PC-9 (cell line): ENCODE results near the gene SPAG9. TPM values are rescaled to one million over a fixed set of nuclear protein-coding genes. Genes with fewer than 3 reads are reported as not detected.
A peak's percentile ranks its signal among the peaks of the same experiment; 100 is the strongest.

ENCODE experiments used
- BruUV-seq: library from RNA; stranded (reverse); fragments of 400-500 nt; replicated peaks from 2 replicates; lab custom pipeline; 2021; lab: Mats Ljungman, UMichigan
- CTCF ChIA-PET: fragments of 300-600 bp; sonication (Branson Sonifier 250); formaldehyde crosslinking; loops from one replicate; lab custom pipeline; 2022; ENCODE audit warnings: antibody characterized with exemption; lab: Charles Lee
- POLR2A ChIA-PET: fragments of 300-600 bp; sonication (Branson Sonifier 250); formaldehyde crosslinking; loops from one replicate; lab custom pipeline; 2022; ENCODE audit warnings: antibody characterized with exemption; ENCODE audit not compliant: unreplicated experiment; lab: Charles Lee
- DNase-seq, 2 experiments: peaks; one replicate each; pipeline versions ENCODE4 v3.0.0 to v3.0.0-alpha.2; 2015 to 2022; ENCODE audit warnings: mixed read lengths in 1 of 2
- H2AFZ ChIP-seq: fragments of 200-600 bp; sonication (generic); 2 replicates; pipeline ENCODE4 v1.8.1; 2017; ENCODE audit warnings: antibody characterized with exemption
- H3F3A ChIP-seq: fragments of 200-600 bp; sonication (generic); 2 replicates; pipeline ENCODE4 v1.8.1; 2017; ENCODE audit warnings: antibody characterized with exemption, mild to moderate bottlenecking, low read depth; ENCODE audit not compliant: insufficient read depth
- H3K27ac ChIP-seq: fragments of 200-600 bp; sonication (generic); 2 replicates; pipeline ENCODE4 v1.6.1; 2016; ENCODE audit warnings: mixed run types
- H3K27me3 ChIP-seq: fragments of 200-600 bp; sonication (generic); 2 replicates; pipeline ENCODE4 v1.6.1; 2016; ENCODE audit warnings: low read depth, mixed run types; ENCODE audit not compliant: insufficient read depth
- H3K36me3 ChIP-seq: fragments of 200-600 bp; sonication (generic); 2 replicates; pipeline ENCODE4 v1.6.1; 2016; ENCODE audit warnings: low read depth, mixed run types
- H3K4me1 ChIP-seq: fragments of 200-600 bp; sonication (generic); replicated peaks from 2 replicates; pipeline ENCODE4 v1.6.1; 2016; ENCODE audit warnings: mixed run types; ENCODE audit not compliant: insufficient read depth
- H3K4me2 ChIP-seq: fragments of 200-600 bp; sonication (generic); 2 replicates; pipeline ENCODE4 v1.6.1; 2017; ENCODE audit warnings: mixed run types
- H3K4me3 ChIP-seq: fragments of 200-600 bp; sonication (generic); 2 replicates; pipeline ENCODE4 v1.6.1; 2016; ENCODE audit warnings: mixed run types
- H3K79me2 ChIP-seq: fragments of 200-600 bp; sonication (generic); 2 replicates; pipeline ENCODE4 v1.6.1; 2017; ENCODE audit warnings: low read depth, mixed run types
- H3K9me2 ChIP-seq: fragments of 200-600 bp; sonication (generic); 2 replicates; pipeline ENCODE4 v1.8.1; 2017; ENCODE audit warnings: mild to moderate bottlenecking; ENCODE audit not compliant: insufficient read depth
- H3K9me3 ChIP-seq: fragments of 200-600 bp; sonication (generic); 2 replicates; pipeline ENCODE4 v1.8.1; 2016; ENCODE audit warnings: low read depth; ENCODE audit not compliant: insufficient read depth
- H4K20me1 ChIP-seq: fragments of 200-600 bp; sonication (generic); 2 replicates; pipeline ENCODE4 v1.8.1; 2017; ENCODE audit not compliant: insufficient read depth
- CTCF ChIP-seq: fragments of 200-600 bp; sonication (generic); conservative IDR thresholded peaks from 2 replicates; pipeline ENCODE4 v1.6.1; 2017; ENCODE audit warnings: mixed run types, antibody characterized with exemption, mild to moderate bottlenecking, moderate library complexity
- EZH2 ChIP-seq: fragments of 200-600 bp; sonication (generic); IDR thresholded peaks from 2 replicates; pipeline ENCODE4 v1.8.0; 2017; ENCODE audit warnings: antibody characterized with exemption, low read depth
- intact Hi-C: fragments of 100-400 bp; cut with micrococcal nuclease; formaldehyde crosslinking; loops from one replicate; pipeline ENCODE4 v1.10.0; 2022; ENCODE audit not compliant: unreplicated experiment
- total RNA-seq: library from RNA; stranded (reverse); gene quantifications from 2 replicates; pipeline ENCODE4 v1.2.3, GENCODE V29; 2021

Gene SPAG9
- total RNA-seq, 1 experiment from 2014 or later, result 51.8 TPM

GRCh38 chr17:50945779-50946222, 174.9 kb downstream of the SPAG9 start:
- H3K27ac ChIP-seq, result no peak overlapping the region
- no peaks in the 10 kb centered on the region for H3K36me3 ChIP-seq
- ChIA-PET CTCF (interaction anchor here (0.7 kb wide), 1 partner anchor 115 kb away, joined by 7 read pairs; no protein-coding TSS in a partner anchor), POLR2A (no interaction called here)
- no TSS peak for BruUV-seq
- no peaks in the 10 kb centered on the region for H3K27me3 ChIP-seq
- intact Hi-C loops, result loop anchor here (2.0 kb wide), 1 partner anchor 27 kb away; no protein-coding TSS in a partner anchor
- H2AFZ ChIP-seq, result no peak overlapping the region
- H3K4me2 ChIP-seq, result no peak overlapping the region
- no peaks in the 10 kb centered on the region for H3K9me3 ChIP-seq
- no peaks in the 10 kb centered on the region for H4K20me1 ChIP-seq
- no peaks in the 10 kb centered on the region for H3K9me2 ChIP-seq
- DNase-seq, result no peak
- TF ChIP-seq EZH2, result no peak
- no peak for TF ChIP-seq CTCF
- H3K4me1 ChIP-seq, result peaks cover 68% of the 10 kb centered on the region
- peaks cover 20% of the 10 kb centered on the region; the same call in 1 of the 2 replicates for H3F3A ChIP-seq
- no peaks in the 10 kb centered on the region for H3K79me2 ChIP-seq
- no peak overlapping the region for H3K4me3 ChIP-seq

GRCh38 chr17:50944902-50945720, 175.6 kb downstream of the SPAG9 start:
- 0 out of 2 replicates have a peak overlapping the region, but pooled peaks have one; percentile 86 for H2AFZ ChIP-seq
- H3F3A ChIP-seq, result peaks cover 15% of the 10 kb centered on the region; the same call in 1 of the 2 replicates
- no peaks in the 10 kb centered on the region for H4K20me1 ChIP-seq
- H3K36me3 ChIP-seq, result no peaks in the 10 kb centered on the region
- peak overlapping the region; percentile 60; the same call in 1 of the 2 replicates for H3K4me3 ChIP-seq
- intact Hi-C loops, result loop anchor here (2.0 kb wide), 1 partner anchor 26 kb away; no protein-coding TSS in a partner anchor
- no peaks in the 10 kb centered on the region for H3K79me2 ChIP-seq
- peaks cover 62% of the 10 kb centered on the region for H3K4me1 ChIP-seq
- no peak overlapping the region for H3K27ac ChIP-seq
- peak in 1 of 2 experiments; percentile 15 for DNase-seq
- ChIA-PET POLR2A (interaction anchor here (0.6 to 0.7 kb wide), 4 partner anchors 23 to 804 kb away, joined by 3 to 18 read pairs (median 6); partner anchors contain the start of gene TOB1), CTCF (interaction anchor here (0.6 to 1.0 kb wide), 7 partner anchors 8 to 239 kb away, joined by 3 to 11 read pairs (median 7); no protein-coding TSS in a partner anchor)
- H3K9me3 ChIP-seq, result no peaks in the 10 kb centered on the region
- H3K27me3 ChIP-seq, result no peaks in the 10 kb centered on the region
- H3K9me2 ChIP-seq, result no peaks in the 10 kb centered on the region
- no TSS peak for BruUV-seq
- TF ChIP-seq EZH2, result no peak
- TF ChIP-seq CTCF, result no peak
- peak overlapping the region; percentile 93 for H3K4me2 ChIP-seq
